IMR-90 (cell line): Measurements from ENCODE around the gene GPR153.

Experiments
- BHLHE40 ChIP-seq: fragments of 150-350 bp; IDR thresholded peaks from 2 replicates; pipeline ENCODE4 v1.6.1; 2016; ENCODE audit warnings: mild to moderate bottlenecking, low read depth, low read length
- CEBPB ChIP-seq: IDR thresholded peaks from 2 replicates; pipeline ENCODE4 v1.6.1; 2012; ENCODE audit warnings: low read depth, low read length, improper control_type of control experiment
- CTCF ChIP-seq: conservative IDR thresholded peaks from 2 replicates; pipeline ENCODE4 v1.5.1; 2012; ENCODE audit warnings: mild to moderate bottlenecking, low read depth, low read length, improper control_type of control experiment
- NFE2L2 ChIP-seq: fragments of 150-350 bp; IDR thresholded peaks from 2 replicates; pipeline ENCODE4 v1.6.1; 2016; ENCODE audit warnings: low read depth, mild to moderate bottlenecking, low read length
- POLR2A ChIP-seq: IDR thresholded peaks from 2 replicates; pipeline ENCODE4 v1.6.1; 2012; ENCODE audit warnings: mild to moderate bottlenecking, low read depth, low read length
- RFX5 ChIP-seq: IDR thresholded peaks from 2 replicates; pipeline ENCODE4 v1.8.0; 2012; ENCODE audit warnings: low read depth, mild to moderate bottlenecking, low read length, moderate library complexity
- USF2 ChIP-seq: fragments of 150-350 bp; IDR thresholded peaks from 2 replicates; pipeline ENCODE4 v1.6.1; 2017; ENCODE audit warnings: mild to moderate bottlenecking, antibody characterized with exemption, low read length, low read depth

DNA sequence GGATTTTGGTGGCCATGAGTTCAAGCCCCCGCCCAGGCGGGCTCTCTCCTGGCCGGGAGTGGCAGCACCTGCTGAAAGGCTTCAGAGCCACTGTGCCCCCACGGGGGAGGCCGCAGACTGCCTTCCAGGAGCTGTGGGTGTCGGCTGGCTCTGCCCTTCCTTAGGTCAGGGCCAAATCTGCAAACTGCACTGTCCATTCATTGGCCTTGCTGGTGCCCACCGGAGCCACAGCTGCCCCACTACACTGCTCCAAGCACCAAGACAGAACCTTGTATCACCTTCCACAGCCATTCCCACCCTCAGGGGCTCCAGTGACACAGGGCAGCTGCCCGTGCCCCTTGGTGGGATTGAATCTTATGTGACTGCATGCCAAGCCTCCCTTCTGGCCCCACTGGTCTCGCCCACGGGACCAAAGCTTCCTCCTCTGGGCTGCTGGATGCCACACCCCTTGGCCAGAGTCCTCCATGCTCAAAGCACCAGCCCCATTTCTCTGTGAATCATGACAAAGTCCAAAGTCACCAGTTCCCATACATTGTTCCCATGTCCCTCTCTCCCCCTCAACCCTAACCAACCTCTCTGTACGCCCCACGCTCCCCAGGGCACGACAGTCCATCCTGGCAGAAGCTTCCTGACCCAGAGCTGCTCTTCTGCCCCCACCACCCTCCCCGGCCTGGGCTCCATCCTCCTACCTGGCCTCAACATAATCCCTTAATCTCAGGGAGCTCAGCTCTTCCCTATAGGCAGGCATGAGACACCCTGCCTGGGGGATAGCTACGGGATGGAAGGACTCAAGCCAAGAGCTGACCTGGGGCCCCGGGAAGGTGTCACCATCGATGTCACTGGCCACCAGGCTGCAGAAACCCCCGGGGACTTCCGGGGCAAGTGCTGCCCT lies 20.9 kb upstream of the GPR153 start:
- TF ChIP-seq CTCF (no peak), RFX5 (no peak), USF2 (no peak), POLR2A (no peak), CEBPB (no peak), BHLHE40 (no peak), NFE2L2 (no peak)
